ENCODE measurements around the gene ZBTB46. TPM values are rescaled to one million over a fixed set of nuclear protein-coding genes. Genes with fewer than 3 reads are reported as not detected.

Gene ZBTB46
- polyA plus RNA-seq, 3 donors = 0.07 to 2.3 (median 0.37) TPM

GRCh38 chr20:63809856-63810255, 21.2 kb downstream of the ZBTB46 start:
- no peak for DNase-seq
- intact Hi-C loops (cut with micrococcal nuclease) = loop anchor here in 1 of 2 donors (10.0 kb wide), 1 partner anchor 45 kb away; no protein-coding TSS in a partner anchor
- WGBS (ENCODE audit: insufficient coverage) = 100% methylated on average over 8 of the region's 9 CpGs
- no peak overlapping the region for H3K4me3 Mint-ChIP-seq
- H3K27me3 Mint-ChIP-seq (ENCODE audit: low read depth in 3 of 3) = peaks cover 3% of the 10 kb centered on the region in 3 donors
- H3K27ac Mint-ChIP-seq = no peak overlapping the region
- Histone ChIP-seq H2AFZ (ENCODE audit: insufficient read depth, low read depth, low read length, poor library complexity, severe bottlenecking) (no peak overlapping the region), H3K4me3 (replicated peaks in 1 of 3; ENCODE audit: low read depth in 2 of 3, low read length in 3 of 3) (no peak overlapping the region), H3K9ac (ENCODE audit: insufficient read depth, low read length, poor library complexity, severe bottlenecking) (no peak overlapping the region), H4K20me1 (ENCODE audit: insufficient read depth, low read length) (no peaks in the 10 kb centered on the region), H3K4me2 (replicated peaks; ENCODE audit: extremely low read depth, low read length, poor library complexity, severe bottlenecking) (no peak overlapping the region), H3K27ac (ENCODE audit: low read depth in 1 of 2, low read length in 2 of 2) (no peak overlapping the region), H3K79me2 (ENCODE audit: insufficient read depth, low read length) (no peaks in the 10 kb centered on the region), H3K9me3 (replicated peaks in 1 of 2; ENCODE audit: control insufficient read depth in 1 of 2, insufficient read depth in 1 of 2, low read length in 2 of 2) (no peaks in the 10 kb centered on the region), H3K36me3 (replicated peaks in 1 of 2; ENCODE audit: control insufficient read depth in 1 of 2, insufficient read depth in 2 of 2, low read length in 2 of 2) (no peaks in the 10 kb centered on the region), H3K4me1 (ENCODE audit: control insufficient read depth in 1 of 2, insufficient read depth in 2 of 2, low read length in 2 of 2) (no peaks in the 10 kb centered on the region), H3K27me3 (ENCODE audit: control insufficient read depth in 2 of 2, insufficient read depth in 2 of 2, low read length in 2 of 2) (no peaks in the 10 kb centered on the region)
- no peak for TF ChIP-seq CTCF (IDR thresholded peaks at IDR 0.05)
- no peaks in the 10 kb centered on the region for H3K4me1 Mint-ChIP-seq
- peaks cover 0 to 1% (median 0%) of the 10 kb centered on the region in 7 donors for H3K9me3 Mint-ChIP-seq
- H3K36me3 Mint-ChIP-seq = no peaks in the 10 kb centered on the region

GRCh38 chr20:63808964-63809674, 21.9 kb downstream of the ZBTB46 start:
- Histone ChIP-seq H3K27me3 (ENCODE audit: control insufficient read depth in 2 of 2, insufficient read depth in 2 of 2, low read length in 2 of 2) (no peaks in the 10 kb centered on the region), H3K9ac (ENCODE audit: insufficient read depth, low read length, poor library complexity, severe bottlenecking) (no peak overlapping the region), H3K4me1 (ENCODE audit: control insufficient read depth in 1 of 2, insufficient read depth in 2 of 2, low read length in 2 of 2) (peaks cover 3 to 4% of the 10 kb centered on the region in 2 donors), H3K4me2 (replicated peaks; ENCODE audit: extremely low read depth, low read length, poor library complexity, severe bottlenecking) (no peak overlapping the region), H2AFZ (ENCODE audit: insufficient read depth, low read depth, low read length, poor library complexity, severe bottlenecking) (no peak overlapping the region), H4K20me1 (ENCODE audit: insufficient read depth, low read length) (no peaks in the 10 kb centered on the region), H3K4me3 (replicated peaks in 1 of 3; ENCODE audit: low read depth in 2 of 3, low read length in 3 of 3) (no peak overlapping the region), H3K27ac (ENCODE audit: low read depth in 1 of 2, low read length in 2 of 2) (no peak overlapping the region), H3K36me3 (replicated peaks in 1 of 2; ENCODE audit: control insufficient read depth in 1 of 2, insufficient read depth in 2 of 2, low read length in 2 of 2) (no peaks in the 10 kb centered on the region), H3K9me3 (replicated peaks in 1 of 2; ENCODE audit: control insufficient read depth in 1 of 2, insufficient read depth in 1 of 2, low read length in 2 of 2) (no peaks in the 10 kb centered on the region), H3K79me2 (ENCODE audit: insufficient read depth, low read length) (no peaks in the 10 kb centered on the region)
- H3K9me3 Mint-ChIP-seq = no peaks in the 10 kb centered on the region
- intact Hi-C loops (cut with micrococcal nuclease) = loop anchor here in 1 of 2 donors (10.0 kb wide), 1 partner anchor 46 kb away; no protein-coding TSS in a partner anchor
- H3K4me3 Mint-ChIP-seq = no peak overlapping the region
- TF ChIP-seq CTCF (IDR thresholded peaks at IDR 0.05) = no peak
- H3K4me1 Mint-ChIP-seq = peaks cover 5% of the 10 kb centered on the region
- H3K27ac Mint-ChIP-seq = peak overlapping the region in 1 of 7 donors; percentile 8
- no peak for DNase-seq
- 96% methylated on average over 25 of the region's 31 CpGs for WGBS (ENCODE audit: insufficient coverage)
- no peaks in the 10 kb centered on the region for H3K36me3 Mint-ChIP-seq
- H3K27me3 Mint-ChIP-seq (ENCODE audit: low read depth in 3 of 3) = peaks cover 2 to 3% (median 2%) of the 10 kb centered on the region in 3 donors
